ENCODE measurements around the gene CROT.

GRCh38 chr7:87316846-87317552 lies 28.5 kb upstream of the CROT start:
- TF ChIP-seq CTCF (IDR thresholded peaks at IDR 0.05; ENCODE audit: low read length) (no peak), EZH2 (IDR thresholded peaks at IDR 0.05; ENCODE audit: borderline replicate concordance, low read length) (no peak)

All from OCI-LY1 (cell line).